HEK293 (cell line): ENCODE results near the gene DNM1L.
A peak's percentile ranks its signal among the peaks of the same experiment; 100 is the strongest.

Experiments used
- ATF2 ChIP-seq: fragments of 450-650 bp; formaldehyde crosslinking; IDR thresholded peaks from 2 replicates; pipeline ENCODE4 v1.5.1; 2016; ENCODE audit warnings: missing biosample characterization, missing genetic modification characterization, low read depth
- CTCF ChIP-seq: fragments of 450-650 bp; formaldehyde crosslinking; IDR thresholded peaks from 2 replicates; pipeline ENCODE4 v1.5.1; 2016; ENCODE audit warnings: missing biosample characterization, missing genetic modification characterization
- PBX3 ChIP-seq: sonication (generic); formaldehyde crosslinking; IDR thresholded peaks from 2 replicates; pipeline ENCODE4 v1.8.1; 2022; ENCODE audit warnings: mild to moderate bottlenecking, moderate library complexity, missing genetic modification reagents
- ZNF274 ChIP-seq, 2 experiments: fragments of 200-500 bp in 1 of 2; fragments of 450-650 bp in 1 of 2; sonication (Bioruptor generic) in 1 of 2; formaldehyde crosslinking in 1 of 2; IDR thresholded peaks; 2 replicates each; pipeline versions ENCODE4 v1.5.1 to v1.6.1; 2014 to 2016; ENCODE audit warnings: borderline replicate concordance in 1 of 2, inconsistent platforms in 1 of 2, low read length in 1 of 2, missing biosample characterization in 1 of 2, missing genetic modification characterization in 1 of 2
- ZNF311 ChIP-seq: fragments of 450-650 bp; formaldehyde crosslinking; IDR thresholded peaks from 2 replicates; pipeline ENCODE4 v1.5.1; 2017; ENCODE audit warnings: missing biosample characterization, missing genetic modification characterization, borderline replicate concordance
- ZNF366 ChIP-seq: fragments of 450-650 bp; formaldehyde crosslinking; conservative IDR thresholded peaks from 2 replicates; pipeline ENCODE4 v1.5.1; 2016; ENCODE audit warnings: missing biosample characterization, missing genetic modification characterization
- ZNF398 ChIP-seq: fragments of 450-650 bp; formaldehyde crosslinking; IDR thresholded peaks from 2 replicates; pipeline ENCODE4 v1.5.1; 2017; ENCODE audit warnings: missing biosample characterization, missing genetic modification characterization
- ZNF555 ChIP-seq: fragments of 450-650 bp; formaldehyde crosslinking; conservative IDR thresholded peaks from 2 replicates; pipeline ENCODE4 v1.5.1; 2017; ENCODE audit warnings: missing biosample characterization, mild to moderate bottlenecking, missing genetic modification characterization, inconsistent platforms
- ZNF558 ChIP-seq: fragments of 450-650 bp; formaldehyde crosslinking; IDR thresholded peaks from 2 replicates; pipeline ENCODE4 v1.5.1; 2016; ENCODE audit warnings: missing biosample characterization, missing genetic modification characterization
- ZNF785 ChIP-seq: fragments of 450-650 bp; formaldehyde crosslinking; IDR thresholded peaks from 2 replicates; pipeline ENCODE4 v1.5.1; 2016; ENCODE audit warnings: missing biosample characterization, missing genetic modification characterization
- TF ChIP-seq, protein P1 (sequence below): fragments of 450-650 bp; formaldehyde crosslinking; IDR thresholded peaks from 2 replicates; pipeline ENCODE4 v1.5.1; 2016; ENCODE audit warnings: missing biosample characterization, missing genetic modification characterization

DNA sequence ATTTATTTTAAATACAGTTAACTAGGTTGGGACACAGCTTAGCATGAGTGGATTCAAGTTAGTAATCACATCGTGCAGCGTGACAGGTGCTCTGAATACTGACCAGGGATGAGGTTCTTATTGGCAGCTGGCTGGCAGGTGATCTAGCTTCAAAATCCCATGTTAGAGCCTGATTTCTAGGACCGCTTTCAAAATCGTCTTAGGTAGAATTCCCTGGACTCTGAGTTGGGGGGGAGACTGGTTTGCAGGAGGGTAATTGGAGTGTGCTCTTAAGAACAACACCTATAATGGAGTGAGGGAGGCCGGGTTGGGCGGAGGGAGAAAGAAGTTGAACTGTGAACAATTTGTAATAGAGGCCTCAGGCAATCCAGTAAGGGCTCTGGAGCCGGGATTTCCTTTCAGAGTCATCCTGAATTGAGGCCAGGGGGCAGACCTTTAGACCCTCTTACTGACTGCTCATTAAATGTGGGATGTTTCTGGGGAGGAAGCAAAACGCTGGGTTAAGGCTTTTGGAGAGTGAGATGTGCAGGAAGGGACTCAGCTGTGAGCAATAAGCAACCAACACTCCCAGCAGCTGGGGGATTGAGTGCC, 77.5 kb downstream of the DNM1L start:
- TF ChIP-seq ZNF785 (tag by site-specific recombination) (no peak), CTCF (no peak), ZNF366 (tag by site-specific recombination) (no peak), PBX3 (CRISPR knock-in tag) (no peak), ZNF555 (tag by site-specific recombination) (no peak), ZNF311 (no peak), ZNF274 (IDR thresholded peaks at IDR 0.05; ENCODE audit: low read length) (no peak), ZNF274 (tag by site-specific recombination; IDR thresholded peaks at IDR 0.05; ENCODE audit: borderline replicate concordance) (no peak), ZNF398 (tag by site-specific recombination) (peak; percentile 55; the same call in 1 of the 2 replicates), ZNF558 (tag by site-specific recombination) (no peak), ATF2 (tag by site-specific recombination) (no peak)
- TF ChIP-seq, protein P1, sequence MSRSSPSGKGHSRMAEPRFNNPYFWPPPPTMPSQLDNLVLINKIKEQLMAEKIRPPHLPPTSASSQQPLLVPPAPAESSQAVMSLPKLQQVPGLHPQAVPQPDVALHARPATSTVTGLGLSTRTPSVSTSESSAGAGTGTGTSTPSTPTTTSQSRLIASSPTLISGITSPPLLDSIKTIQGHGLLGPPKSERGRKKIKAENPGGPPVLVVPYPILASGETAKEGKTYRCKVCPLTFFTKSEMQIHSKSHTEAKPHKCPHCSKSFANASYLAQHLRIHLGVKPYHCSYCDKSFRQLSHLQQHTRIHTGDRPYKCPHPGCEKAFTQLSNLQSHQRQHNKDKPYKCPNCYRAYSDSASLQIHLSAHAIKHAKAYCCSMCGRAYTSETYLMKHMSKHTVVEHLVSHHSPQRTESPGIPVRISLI (tag by site-specific recombination) = no peak
